HFFc6 (cell line): Measurements from ENCODE around the gene DDI2. TPM values are rescaled to one million over a fixed set of nuclear protein-coding genes. Genes with fewer than 3 reads are reported as not detected.

ENCODE experiments used
- DNase-seq: peaks from one replicate; pipeline ENCODE4 v3.0.0-alpha.2; 2018
- H3K27ac Mint-ChIP-seq: 2 replicates; pipeline ENCODE4 v1.8.0; 2020; ENCODE audit warnings: mild to moderate bottlenecking, mixed read lengths
- H3K27me3 Mint-ChIP-seq: 2 replicates; pipeline ENCODE4 v1.8.0; 2021; ENCODE audit warnings: mild to moderate bottlenecking, moderate library complexity, mixed read lengths; ENCODE audit not compliant: insufficient read depth
- H3K36me3 Mint-ChIP-seq: 2 replicates; pipeline ENCODE4 v1.8.0; 2021; ENCODE audit warnings: low read depth, mixed read lengths
- H3K4me1 Mint-ChIP-seq: 2 replicates; pipeline ENCODE4 v1.8.0; 2020; ENCODE audit warnings: low read depth, mixed read lengths
- H3K4me3 Mint-ChIP-seq: 2 replicates; pipeline ENCODE4 v1.8.0; 2020; ENCODE audit warnings: mild to moderate bottlenecking, moderate library complexity, mixed read lengths
- H3K9me3 Mint-ChIP-seq: 2 replicates; pipeline ENCODE4 v1.8.0; 2020; ENCODE audit warnings: mild to moderate bottlenecking, mixed read lengths
- total RNA-seq, 6 experiments: library from RNA; stranded (reverse); fragmentation: NEBNext Ultra II Directional; extraction: Animal tissue kit (Norgen Biotek cat#: 25700); gene quantifications; 2 replicates in 1 of 6; 3 replicates in 5 of 6; pipeline ENCODE4 v1.2.3, GENCODE V29; 2021
- TF ChIP-seq, protein P1 (sequence below): fragments of 200-600 bp; sonication (generic); IDR thresholded peaks from 2 replicates; pipeline ENCODE4 v1.5.0; 2021; ENCODE audit warnings: antibody characterized with exemption, mild to moderate bottlenecking

DDI2 gene
- total RNA-seq, 6 experiments from 2014 or later = 11.6 to 15.3 (median 13.3) TPM

DNA sequence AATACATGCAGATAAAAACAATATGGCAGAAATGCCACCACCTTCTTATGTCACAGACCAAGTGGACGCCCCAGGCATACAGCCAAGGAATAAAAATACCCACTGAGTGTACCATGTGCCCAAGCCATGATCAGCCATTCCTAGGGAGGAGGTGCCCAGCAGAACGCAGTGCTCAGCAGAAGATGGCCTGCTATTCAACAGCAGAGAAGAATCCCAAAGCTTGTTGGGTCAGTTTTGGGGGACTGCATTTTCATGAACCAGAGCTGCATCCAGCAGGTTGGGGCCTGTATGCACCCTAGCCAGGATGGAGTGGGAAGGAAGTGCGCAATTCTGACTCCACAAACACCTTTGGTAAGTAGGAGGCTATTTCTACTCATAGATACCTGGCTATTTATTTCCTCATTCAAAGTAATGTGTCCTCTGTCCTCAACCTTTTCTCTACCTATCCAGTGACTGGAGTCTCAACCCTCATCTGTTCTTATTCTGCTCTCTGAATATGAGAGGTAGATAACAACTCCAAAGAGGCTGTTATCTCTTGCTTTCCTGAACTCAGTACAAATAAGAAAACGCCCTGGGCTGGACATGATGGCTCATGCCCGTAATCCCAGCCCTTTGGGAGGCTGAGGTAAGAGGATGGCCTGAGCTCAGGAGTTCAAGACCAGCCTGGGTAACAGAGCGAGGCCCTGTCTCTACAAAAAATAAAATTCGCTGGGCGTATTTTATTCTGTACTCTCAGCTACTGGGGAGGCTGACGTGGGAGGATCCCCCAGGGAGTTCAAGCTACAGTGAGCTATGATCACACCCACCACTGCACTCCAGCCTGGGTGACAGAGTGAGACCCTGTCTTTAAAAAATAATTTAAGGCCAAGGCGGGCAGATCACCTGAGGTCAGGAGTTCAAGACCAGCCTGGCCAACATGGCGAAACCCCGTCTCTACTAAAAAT, 64.4 kb downstream of the DDI2 start:
- Mint-ChIP-seq H3K4me3 (peak overlapping the region; percentile 71), H3K27ac (peak overlapping the region; percentile 95), H3K9me3 (0 out of 2 replicates have a peak, but pooled peaks cover 4% of the 10 kb centered on the region), H3K4me1 (peaks cover 55% of the 10 kb centered on the region), H3K27me3 (peaks cover 6% of the 10 kb centered on the region), H3K36me3 (peaks cover 4% of the 10 kb centered on the region; the same call in 1 of the 2 replicates)
- peak; percentile 23 for DNase-seq
- TF ChIP-seq, protein P1, sequence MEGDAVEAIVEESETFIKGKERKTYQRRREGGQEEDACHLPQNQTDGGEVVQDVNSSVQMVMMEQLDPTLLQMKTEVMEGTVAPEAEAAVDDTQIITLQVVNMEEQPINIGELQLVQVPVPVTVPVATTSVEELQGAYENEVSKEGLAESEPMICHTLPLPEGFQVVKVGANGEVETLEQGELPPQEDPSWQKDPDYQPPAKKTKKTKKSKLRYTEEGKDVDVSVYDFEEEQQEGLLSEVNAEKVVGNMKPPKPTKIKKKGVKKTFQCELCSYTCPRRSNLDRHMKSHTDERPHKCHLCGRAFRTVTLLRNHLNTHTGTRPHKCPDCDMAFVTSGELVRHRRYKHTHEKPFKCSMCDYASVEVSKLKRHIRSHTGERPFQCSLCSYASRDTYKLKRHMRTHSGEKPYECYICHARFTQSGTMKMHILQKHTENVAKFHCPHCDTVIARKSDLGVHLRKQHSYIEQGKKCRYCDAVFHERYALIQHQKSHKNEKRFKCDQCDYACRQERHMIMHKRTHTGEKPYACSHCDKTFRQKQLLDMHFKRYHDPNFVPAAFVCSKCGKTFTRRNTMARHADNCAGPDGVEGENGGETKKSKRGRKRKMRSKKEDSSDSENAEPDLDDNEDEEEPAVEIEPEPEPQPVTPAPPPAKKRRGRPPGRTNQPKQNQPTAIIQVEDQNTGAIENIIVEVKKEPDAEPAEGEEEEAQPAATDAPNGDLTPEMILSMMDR = no peak

DNA sequence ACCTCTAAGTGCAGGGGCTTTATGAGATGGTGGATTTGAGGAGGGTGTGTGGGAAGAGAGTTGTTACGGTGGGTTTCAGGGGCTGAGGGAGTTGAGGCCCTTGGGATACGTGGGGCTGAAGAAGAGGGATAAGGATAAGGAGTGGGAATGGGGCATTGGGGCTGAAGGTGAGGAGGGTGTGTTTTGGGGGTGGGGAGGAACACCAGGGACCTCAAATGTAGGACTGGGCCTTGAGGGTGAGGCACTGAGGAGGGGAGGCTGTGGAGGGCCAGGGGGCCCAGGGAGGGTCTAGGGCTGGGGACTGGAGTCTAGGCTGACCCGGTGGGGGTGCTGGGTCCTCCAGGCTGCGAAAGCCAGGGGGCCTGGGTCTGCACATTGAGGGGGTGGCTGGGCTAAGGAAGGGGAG, 65.7 kb downstream of the DDI2 start:
- TF ChIP-seq, protein P1 = no peak
- no peak for DNase-seq
- Mint-ChIP-seq H3K4me3 (peak overlapping the region; percentile 73), H3K27ac (peak overlapping the region; percentile 89), H3K9me3 (0 out of 2 replicates have a peak, but pooled peaks cover 4% of the 10 kb centered on the region), H3K4me1 (peaks cover 62% of the 10 kb centered on the region), H3K27me3 (peaks cover 6% of the 10 kb centered on the region), H3K36me3 (peaks cover 5% of the 10 kb centered on the region)

DNA sequence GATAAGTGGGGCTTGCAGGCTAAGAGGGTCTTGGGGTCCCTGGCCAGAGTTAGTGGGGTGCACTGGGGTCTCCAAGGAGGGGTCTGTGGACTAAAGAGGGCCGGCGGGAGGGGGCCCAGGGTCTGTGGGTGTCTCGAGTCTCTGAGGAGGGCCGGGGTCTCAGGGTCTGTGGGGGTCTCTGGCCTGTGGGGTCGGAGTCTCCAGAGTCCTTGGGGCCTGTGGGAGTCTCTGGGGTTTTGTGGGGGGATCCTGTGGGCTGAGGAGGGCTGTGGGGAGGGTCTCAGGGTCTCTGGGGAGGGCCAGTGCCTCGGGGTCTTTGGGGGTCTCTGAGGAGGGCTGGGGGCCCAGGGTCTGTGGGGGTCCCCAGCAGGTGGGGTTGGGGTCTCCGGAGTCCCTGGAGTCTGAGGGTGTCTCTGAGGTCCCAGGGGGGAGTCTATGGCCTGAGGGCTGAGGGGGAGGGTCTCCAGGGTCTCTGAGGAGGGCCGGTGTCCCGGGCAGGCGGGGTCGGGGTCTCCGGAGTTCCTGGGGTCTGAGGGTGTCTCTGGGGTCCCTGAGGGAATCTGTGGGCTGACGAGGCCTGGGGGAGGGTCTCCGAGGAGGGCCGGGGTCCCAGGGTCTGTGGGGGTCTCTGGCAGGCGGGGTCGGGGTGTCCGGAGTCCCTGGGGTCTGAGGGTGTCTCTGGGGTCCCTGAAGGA, 66.2 kb downstream of the DDI2 start:
- TF ChIP-seq, protein P1 = no peak
- H3K4me3 Mint-ChIP-seq = peak overlapping the region; percentile 73
- peak overlapping the region; percentile 89 for H3K27ac Mint-ChIP-seq
- H3K36me3 Mint-ChIP-seq = peaks cover 7% of the 10 kb centered on the region
- 0 out of 2 replicates have a peak, but pooled peaks cover 2% of the 10 kb centered on the region for H3K9me3 Mint-ChIP-seq
- peaks cover 6% of the 10 kb centered on the region for H3K27me3 Mint-ChIP-seq
- DNase-seq = no peak
- H3K4me1 Mint-ChIP-seq = peaks cover 61% of the 10 kb centered on the region

DNA sequence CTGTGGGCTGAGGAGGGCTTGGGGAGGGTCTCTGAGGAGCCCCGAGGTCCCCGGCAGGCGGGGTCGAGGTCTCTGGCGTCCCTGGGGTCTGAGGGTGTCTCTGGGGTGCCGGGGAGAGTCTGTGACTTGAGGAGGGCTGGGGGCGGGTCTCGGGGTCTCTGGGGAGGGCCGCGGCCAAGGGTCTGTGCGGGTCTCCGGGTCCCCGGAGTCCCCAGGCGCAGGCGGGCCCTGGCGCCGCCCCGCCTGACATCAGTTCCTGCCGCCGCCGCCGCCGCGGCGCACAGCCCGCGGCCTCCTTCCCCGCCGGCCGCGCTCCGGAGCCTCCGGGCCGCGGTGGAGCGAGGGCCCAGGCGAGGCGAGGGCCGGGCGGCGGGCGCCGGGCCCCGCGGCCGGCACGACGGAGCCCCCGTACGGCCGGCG, 66.8 kb downstream of the DDI2 start, which contains the start of gene PLEKHM2:
TSS of gene PLEKHM2 (plus strand) at position 279 of the 420 bp plus-strand sequence. CDS start 239 bp downstream, outside the sequence.
- Mint-ChIP-seq H3K9me3 (no peaks in the 10 kb centered on the region), H3K4me1 (peaks cover 56% of the 10 kb centered on the region), H3K36me3 (peaks cover 7% of the 10 kb centered on the region), H3K27me3 (peaks cover 6% of the 10 kb centered on the region), H3K27ac (peak within 1 kb of the TSS; percentile 89), H3K4me3 (peak within 1 kb of the TSS; percentile 93)
- TF ChIP-seq, protein P1 = no peak
- no peak for DNase-seq

DNA sequence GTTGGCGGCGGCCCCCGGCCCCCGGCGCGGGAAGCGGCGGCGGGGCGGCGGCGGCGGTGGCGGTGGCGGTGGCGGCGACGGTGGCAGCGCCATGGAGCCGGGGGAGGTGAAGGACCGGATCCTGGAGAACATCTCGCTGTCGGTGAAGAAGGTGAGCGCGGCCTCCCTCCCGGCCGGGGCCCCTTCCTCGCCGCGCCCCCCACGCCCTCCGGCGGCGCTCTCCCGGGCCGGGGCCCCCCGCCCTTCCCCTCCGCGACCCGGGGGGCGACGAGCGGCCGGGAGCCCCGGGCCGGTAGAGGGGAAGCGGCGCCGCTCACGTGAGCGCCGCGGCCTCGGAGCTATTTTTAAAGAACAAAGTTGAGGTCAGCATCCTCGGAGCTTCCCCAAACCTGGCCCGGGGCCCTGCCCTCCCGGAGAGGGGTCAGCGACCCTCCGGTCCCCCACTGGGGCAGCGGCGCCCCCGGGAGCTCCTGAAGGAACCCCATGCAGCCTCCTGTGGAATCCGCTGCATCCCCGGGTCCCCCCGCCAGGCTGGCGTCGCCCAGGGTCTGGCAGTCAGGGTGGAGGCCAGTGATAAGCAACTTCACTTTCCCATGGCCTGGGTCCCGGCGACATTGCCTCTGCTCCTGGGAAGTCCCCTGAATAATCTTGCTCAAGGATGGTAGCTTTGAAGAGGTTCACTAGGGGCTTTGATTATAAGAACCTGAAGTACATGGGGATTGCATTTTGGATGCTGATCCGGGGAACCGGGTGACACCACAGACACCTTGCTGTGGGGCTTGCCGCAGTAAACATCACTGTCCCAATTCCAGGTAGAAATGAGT, 67.4 kb downstream of the DDI2 start:
- peaks cover 6% of the 10 kb centered on the region for H3K27me3 Mint-ChIP-seq
- H3K27ac Mint-ChIP-seq = peak overlapping the region; percentile 84
- peak overlapping the region; percentile 93 for H3K4me3 Mint-ChIP-seq
- TF ChIP-seq, protein P1 = peak; percentile 44; the same call in 1 of the 2 replicates
- H3K9me3 Mint-ChIP-seq = no peaks in the 10 kb centered on the region
- H3K36me3 Mint-ChIP-seq = peaks cover 7% of the 10 kb centered on the region
- H3K4me1 Mint-ChIP-seq = peaks cover 50% of the 10 kb centered on the region
- no peak for DNase-seq
